Measurements from ENCODE around the gene RUBCNL.

The RUBCNL gene

DNA sequence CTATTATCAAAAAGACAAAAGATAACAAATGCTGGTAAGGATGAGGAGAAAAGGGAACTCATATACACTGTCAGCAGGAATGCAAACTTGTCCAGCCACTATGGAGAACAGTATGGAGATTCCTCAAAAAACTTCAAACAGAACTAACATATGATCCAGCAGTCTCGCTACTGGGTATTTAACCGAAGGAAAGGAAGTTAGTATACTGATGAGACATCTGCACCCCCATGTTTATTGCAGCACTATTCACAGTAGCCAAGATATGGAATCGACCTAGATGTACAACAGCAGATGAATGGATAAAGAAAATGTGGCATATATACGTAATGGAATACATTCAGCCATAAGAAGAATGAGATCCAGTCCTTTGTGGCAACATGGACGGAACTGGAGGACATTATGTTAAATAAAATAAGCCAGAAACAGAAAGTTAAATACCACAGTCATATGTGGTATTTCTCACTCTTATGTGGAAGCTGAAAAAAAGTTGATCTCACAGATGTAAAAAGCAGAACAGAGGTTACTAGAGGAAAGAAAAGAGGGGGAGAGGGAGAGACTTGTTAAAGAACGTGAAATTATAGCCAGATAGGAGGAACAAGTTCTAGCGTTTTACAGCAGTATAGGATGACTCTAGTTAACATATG lies 83.2 kb downstream of the RUBCNL start:
- H3K4me3 ChIP-seq (ENCODE audit: low read length): no peak overlapping the region
- no peaks in the 10 kb centered on the region for H4K20me1 ChIP-seq (ENCODE audit: insufficient read depth, low read length)
- no peaks in the 10 kb centered on the region for H3K36me3 ChIP-seq (replicated peaks; ENCODE audit: low read depth, low read length)
- no peak overlapping the region for H3K9ac ChIP-seq (ENCODE audit: low read length)
- no peak overlapping the region for H3K27ac ChIP-seq (ENCODE audit: low read length)
- H3K4me2 ChIP-seq (ENCODE audit: low read length): peak overlapping the region; percentile 26
- H3K9me3 ChIP-seq (ENCODE audit: insufficient read depth, low read length): no peaks in the 10 kb centered on the region
- no peaks in the 10 kb centered on the region for H3K79me2 ChIP-seq (ENCODE audit: low read length)
- TF ChIP-seq EZH2phosphoT487 (IDR thresholded peaks at IDR 0.05; ENCODE audit: low read depth): no peak
- TF ChIP-seq, protein P1, sequence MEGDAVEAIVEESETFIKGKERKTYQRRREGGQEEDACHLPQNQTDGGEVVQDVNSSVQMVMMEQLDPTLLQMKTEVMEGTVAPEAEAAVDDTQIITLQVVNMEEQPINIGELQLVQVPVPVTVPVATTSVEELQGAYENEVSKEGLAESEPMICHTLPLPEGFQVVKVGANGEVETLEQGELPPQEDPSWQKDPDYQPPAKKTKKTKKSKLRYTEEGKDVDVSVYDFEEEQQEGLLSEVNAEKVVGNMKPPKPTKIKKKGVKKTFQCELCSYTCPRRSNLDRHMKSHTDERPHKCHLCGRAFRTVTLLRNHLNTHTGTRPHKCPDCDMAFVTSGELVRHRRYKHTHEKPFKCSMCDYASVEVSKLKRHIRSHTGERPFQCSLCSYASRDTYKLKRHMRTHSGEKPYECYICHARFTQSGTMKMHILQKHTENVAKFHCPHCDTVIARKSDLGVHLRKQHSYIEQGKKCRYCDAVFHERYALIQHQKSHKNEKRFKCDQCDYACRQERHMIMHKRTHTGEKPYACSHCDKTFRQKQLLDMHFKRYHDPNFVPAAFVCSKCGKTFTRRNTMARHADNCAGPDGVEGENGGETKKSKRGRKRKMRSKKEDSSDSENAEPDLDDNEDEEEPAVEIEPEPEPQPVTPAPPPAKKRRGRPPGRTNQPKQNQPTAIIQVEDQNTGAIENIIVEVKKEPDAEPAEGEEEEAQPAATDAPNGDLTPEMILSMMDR (IDR thresholded peaks at IDR 0.05; ENCODE audit: low read depth, low read length): no peak
- peaks cover 7% of the 10 kb centered on the region for H3K4me1 ChIP-seq (ENCODE audit: low read length)
- peaks cover 3% of the 10 kb centered on the region; the same call in 1 of the 2 replicates for H3K27me3 ChIP-seq (ENCODE audit: low read depth, low read length)
- H2AFZ ChIP-seq (ENCODE audit: low read depth, low read length): no peak overlapping the region

DNA sequence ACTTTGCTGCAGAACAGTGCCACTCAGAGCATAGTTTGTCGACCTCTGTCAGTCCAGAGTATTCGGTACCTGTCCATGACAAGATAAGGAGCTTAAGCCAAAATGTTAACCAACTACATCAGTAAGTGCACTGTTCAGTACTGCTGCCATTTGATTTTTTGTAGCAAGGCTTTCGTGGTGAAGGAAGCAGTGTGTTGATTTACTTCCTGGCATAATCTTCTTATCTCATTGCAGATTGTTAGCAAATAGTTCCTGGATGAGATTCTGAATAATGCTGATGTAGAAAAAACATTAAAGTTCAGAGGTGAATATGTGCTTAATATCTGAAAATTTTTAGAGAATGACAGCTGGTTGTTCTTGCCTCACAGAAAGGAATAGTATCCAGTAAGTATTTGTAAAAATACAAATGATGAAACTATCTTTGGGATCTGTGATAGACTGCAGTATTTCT lies 89.7 kb downstream of the RUBCNL start:
- Histone ChIP-seq H3K4me2 (ENCODE audit: low read length) (peak overlapping the region; percentile 31), H2AFZ (ENCODE audit: low read depth, low read length) (no peak overlapping the region), H3K27ac (ENCODE audit: low read length) (no peak overlapping the region), H3K4me1 (ENCODE audit: low read length) (peaks cover 27% of the 10 kb centered on the region), H3K27me3 (ENCODE audit: low read depth, low read length) (peaks cover 3% of the 10 kb centered on the region; the same call in 1 of the 2 replicates), H3K4me3 (ENCODE audit: low read length) (no peak overlapping the region), H3K9ac (ENCODE audit: low read length) (no peak overlapping the region), H3K36me3 (replicated peaks; ENCODE audit: low read depth, low read length) (no peaks in the 10 kb centered on the region), H3K9me3 (ENCODE audit: insufficient read depth, low read length) (no peaks in the 10 kb centered on the region), H4K20me1 (ENCODE audit: insufficient read depth, low read length) (no peaks in the 10 kb centered on the region), H3K79me2 (ENCODE audit: low read length) (no peaks in the 10 kb centered on the region)
- TF ChIP-seq, protein P1 (IDR thresholded peaks at IDR 0.05; ENCODE audit: low read depth, low read length): no peak
- no peak for TF ChIP-seq EZH2phosphoT487 (IDR thresholded peaks at IDR 0.05; ENCODE audit: low read depth)

DNA sequence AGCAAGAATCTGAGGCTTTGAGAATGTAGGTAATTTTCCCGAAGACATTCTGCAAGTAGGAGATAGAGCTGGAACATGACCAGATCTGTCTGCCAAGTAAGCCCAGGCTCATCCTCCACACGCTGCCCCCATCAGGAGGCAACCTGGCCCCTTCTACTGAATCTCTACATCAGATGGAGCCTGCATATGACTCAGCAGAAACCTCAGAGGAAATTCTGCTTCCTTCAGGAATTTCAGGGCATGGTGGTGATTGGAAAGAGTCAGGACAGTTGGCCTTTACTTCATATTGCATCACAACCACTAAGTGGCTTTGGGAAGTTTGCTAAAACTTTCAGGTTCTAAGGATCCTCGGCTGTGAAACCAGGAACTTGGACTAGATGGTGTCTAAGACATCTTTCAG lies 90.1 kb downstream of the RUBCNL start:
- no peak overlapping the region for H3K27ac ChIP-seq (ENCODE audit: low read length)
- TF ChIP-seq, protein P1 (IDR thresholded peaks at IDR 0.05; ENCODE audit: low read depth, low read length): no peak
- no peak for TF ChIP-seq EZH2phosphoT487 (IDR thresholded peaks at IDR 0.05; ENCODE audit: low read depth)
- H2AFZ ChIP-seq (ENCODE audit: low read depth, low read length): no peak overlapping the region
- peak overlapping the region; percentile 31 for H3K4me2 ChIP-seq (ENCODE audit: low read length)
- H3K36me3 ChIP-seq (replicated peaks; ENCODE audit: low read depth, low read length): no peaks in the 10 kb centered on the region
- no peak overlapping the region for H3K9ac ChIP-seq (ENCODE audit: low read length)
- H3K4me1 ChIP-seq (ENCODE audit: low read length): peaks cover 27% of the 10 kb centered on the region
- peaks cover 3% of the 10 kb centered on the region; the same call in 1 of the 2 replicates for H3K27me3 ChIP-seq (ENCODE audit: low read depth, low read length)
- no peaks in the 10 kb centered on the region for H4K20me1 ChIP-seq (ENCODE audit: insufficient read depth, low read length)
- H3K79me2 ChIP-seq (ENCODE audit: low read length): no peaks in the 10 kb centered on the region
- H3K4me3 ChIP-seq (ENCODE audit: low read length): no peak overlapping the region
- H3K9me3 ChIP-seq (ENCODE audit: insufficient read depth, low read length): no peaks in the 10 kb centered on the region

DNA sequence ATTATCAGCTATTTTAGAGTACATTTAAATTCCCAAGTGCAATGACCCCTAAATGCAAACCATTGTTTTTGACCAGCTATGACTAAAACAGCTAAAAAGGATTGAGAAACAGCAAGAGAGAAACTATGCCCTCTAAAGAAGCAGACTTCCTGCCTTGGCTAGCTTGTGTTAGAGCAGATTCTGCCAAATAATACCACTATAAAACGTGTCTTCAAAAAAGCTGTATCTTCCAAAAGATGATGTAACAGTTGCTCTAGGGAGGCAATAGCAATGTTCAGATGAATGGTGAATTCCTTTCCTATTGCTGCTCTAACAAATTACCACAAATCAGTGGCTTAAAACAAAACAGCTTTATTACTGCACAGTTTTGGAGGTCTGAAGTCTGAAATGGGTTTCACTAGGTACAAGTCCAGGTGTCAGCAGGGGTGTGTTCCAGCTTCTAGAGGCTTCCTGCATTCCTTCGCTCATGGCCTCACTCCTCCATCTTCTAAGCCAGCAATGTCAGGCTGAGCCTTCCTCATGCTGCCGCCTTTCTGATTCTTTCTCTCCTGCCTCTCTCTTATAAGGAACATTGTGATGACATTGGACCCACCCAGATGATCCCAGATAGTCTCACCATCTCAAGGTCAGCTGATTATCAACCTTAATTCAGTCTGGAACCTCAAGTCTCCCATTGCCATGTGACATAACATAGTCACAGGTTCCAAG lies 90.8 kb downstream of the RUBCNL start:
- Histone ChIP-seq H3K4me2 (ENCODE audit: low read length) (peak overlapping the region; percentile 58), H3K9me3 (ENCODE audit: insufficient read depth, low read length) (no peaks in the 10 kb centered on the region), H4K20me1 (ENCODE audit: insufficient read depth, low read length) (no peaks in the 10 kb centered on the region), H3K79me2 (ENCODE audit: low read length) (no peaks in the 10 kb centered on the region), H2AFZ (ENCODE audit: low read depth, low read length) (peak overlapping the region; percentile 12; the same call in 1 of the 2 replicates), H3K27me3 (ENCODE audit: low read depth, low read length) (no peaks in the 10 kb centered on the region; the same call in 1 of the 2 replicates), H3K4me1 (ENCODE audit: low read length) (peaks cover 27% of the 10 kb centered on the region), H3K4me3 (ENCODE audit: low read length) (no peak overlapping the region), H3K27ac (ENCODE audit: low read length) (no peak overlapping the region), H3K36me3 (replicated peaks; ENCODE audit: low read depth, low read length) (no peaks in the 10 kb centered on the region), H3K9ac (ENCODE audit: low read length) (no peak overlapping the region)
- TF ChIP-seq, protein P1 (IDR thresholded peaks at IDR 0.05; ENCODE audit: low read depth, low read length): no peak
- TF ChIP-seq EZH2phosphoT487 (IDR thresholded peaks at IDR 0.05; ENCODE audit: low read depth): no peak
